ENCODE results near the gene SGPP2. TPM values are rescaled to one million over a fixed set of nuclear protein-coding genes. Genes with fewer than 3 reads are reported as not detected.
"Not testable (repeated sequence)": the region's sequence is repeated elsewhere in the genome, so short reads cannot be mapped to it uniquely, and the experiment has no call there.

Gene SGPP2
- total RNA-seq, 2 experiments from 2014 or later, result 9.4 to 12.1 TPM

DNA sequence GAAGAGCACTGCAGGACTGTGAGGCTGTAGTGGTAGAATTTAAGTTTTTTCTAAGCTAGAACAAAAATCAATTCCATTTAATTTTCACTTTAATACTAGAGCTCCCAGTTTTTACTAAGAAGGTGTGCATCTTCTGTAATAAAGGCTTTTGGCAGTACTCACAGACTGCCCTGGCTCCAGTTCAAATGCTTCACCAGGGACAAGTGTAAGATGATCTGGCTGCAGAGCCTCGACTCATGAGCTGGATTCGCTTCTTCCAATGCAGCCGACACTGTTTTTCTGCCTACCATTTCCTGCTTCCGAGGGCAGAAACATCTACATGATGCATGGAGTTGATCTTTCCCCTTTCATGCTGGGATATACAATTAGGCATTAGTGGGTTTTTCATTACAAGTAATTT, 144.5 kb downstream of the SGPP2 start:
- ATAC-seq, result no peak
- intact Hi-C loops (cut with DNase I, micrococcal nuclease), result loop anchor here in 1 of 2 experiments (10.0 kb wide), 1 partner anchor 144 kb away; the partner anchor contains the start of gene SGPP2
- H3K4me1 Mint-ChIP-seq, result peaks cover 5% of the 10 kb centered on the region
- H3K36me3 Mint-ChIP-seq (ENCODE audit: low read depth), result peaks cover 60% of the 10 kb centered on the region
- no peak for DNase-seq
- no peaks in the 10 kb centered on the region for H3K9me3 Mint-ChIP-seq (ENCODE audit: low read depth)
- CTCF ChIA-PET, result interaction anchor here (0.6 to 2.0 kb wide), 5 partner anchors 10 to 544 kb away, joined by 3 to 7 read pairs (median 3); no protein-coding TSS in a partner anchor
- no peak overlapping the region for H3K27ac Mint-ChIP-seq
- no peaks in the 10 kb centered on the region for H3K27me3 Mint-ChIP-seq
- no peak overlapping the region for H3K4me3 Mint-ChIP-seq
- POLR2A ChIA-PET, result no interaction called here

DNA sequence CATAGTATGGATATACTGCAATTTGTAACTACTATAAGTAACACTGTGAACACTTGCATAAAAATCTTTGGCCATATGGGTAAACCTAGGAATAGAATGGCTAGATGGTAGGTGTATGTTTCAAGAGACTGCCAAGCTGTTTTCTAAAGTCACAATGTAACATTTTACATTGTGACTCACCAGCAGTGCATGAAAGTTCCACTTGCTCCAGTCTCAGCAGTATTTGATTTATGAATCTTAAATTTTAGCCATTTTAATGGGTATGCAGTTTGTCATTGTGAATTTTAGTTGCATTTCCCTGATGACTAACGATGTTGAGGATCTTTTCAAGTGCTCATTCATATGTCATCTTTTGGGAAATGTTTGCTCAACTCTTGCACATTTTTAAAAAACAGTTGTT, 145.5 kb downstream of the SGPP2 start:
- Mint-ChIP-seq H3K27ac (no peak overlapping the region), H3K36me3 (ENCODE audit: low read depth) (peaks cover 64% of the 10 kb centered on the region), H3K4me1 (peaks cover 5% of the 10 kb centered on the region), H3K9me3 (ENCODE audit: low read depth) (no peaks in the 10 kb centered on the region), H3K27me3 (no peaks in the 10 kb centered on the region), H3K4me3 (no peak overlapping the region)
- no peak for ATAC-seq
- CTCF ChIA-PET, result interaction anchor here (2.0 kb wide), 1 partner anchor 252 kb away, joined by 7 read pairs; no protein-coding TSS in a partner anchor
- intact Hi-C loops (cut with DNase I, micrococcal nuclease), result loop anchor here in 1 of 2 experiments (10.0 kb wide), 1 partner anchor 145 kb away; the partner anchor contains the start of gene SGPP2
- POLR2A ChIA-PET, result no interaction called here
- no peak for DNase-seq

- Mint-ChIP-seq H3K4me1 (peaks cover 5% of the 10 kb centered on the region), H3K36me3 (ENCODE audit: low read depth) (peaks cover 48% of the 10 kb centered on the region), H3K27ac (no peak overlapping the region), H3K9me3 (ENCODE audit: low read depth) (no peaks in the 10 kb centered on the region), H3K27me3 (no peaks in the 10 kb centered on the region), H3K4me3 (no peak overlapping the region)
- no peak for DNase-seq
- CTCF ChIA-PET, result interaction anchor here (0.7 to 2.1 kb wide), 3 partner anchors 10 to 337 kb away, joined by 3 to 6 read pairs (median 4); no protein-coding TSS in a partner anchor
- no peak for ATAC-seq
- POLR2A ChIA-PET, result no interaction called here
- intact Hi-C loops (cut with DNase I, micrococcal nuclease), result no loop called here
Measured at GRCh38 chr2:222572264-222572721, 147.9 kb downstream of the SGPP2 start.

DNA sequence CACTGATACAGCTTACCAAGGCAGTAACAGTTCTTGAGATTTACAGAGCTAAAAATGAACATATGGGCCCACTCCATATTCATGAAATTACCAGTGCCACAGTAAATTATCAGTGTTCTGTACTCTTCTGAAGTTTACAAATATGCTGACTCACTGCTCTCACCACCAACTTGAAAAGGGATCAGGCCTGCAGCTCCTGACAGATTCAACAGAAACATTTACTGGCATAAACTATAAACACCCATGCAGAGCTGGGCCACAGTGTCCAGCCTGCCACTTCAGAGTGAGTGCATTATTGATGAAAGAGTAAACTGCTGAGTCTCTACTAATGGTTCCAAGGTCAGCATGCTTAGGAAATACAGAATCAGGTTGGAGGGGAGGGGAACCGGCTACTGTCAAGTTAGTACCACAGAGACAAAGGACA, 148.4 kb downstream of the SGPP2 start:
- no peak for ATAC-seq
- Mint-ChIP-seq H3K27ac (no peak overlapping the region), H3K4me3 (no peak overlapping the region), H3K4me1 (peaks cover 5% of the 10 kb centered on the region), H3K27me3 (no peaks in the 10 kb centered on the region), H3K9me3 (ENCODE audit: low read depth) (no peaks in the 10 kb centered on the region), H3K36me3 (ENCODE audit: low read depth) (peaks cover 45% of the 10 kb centered on the region)
- ChIA-PET CTCF (interaction anchor here (0.8 to 2.1 kb wide), 3 partner anchors 10 to 122 kb away, joined by 3 to 6 read pairs (median 4); no protein-coding TSS in a partner anchor), POLR2A (no interaction called here)
- intact Hi-C loops (cut with DNase I, micrococcal nuclease), result no loop called here
- DNase-seq, result no peak

DNA sequence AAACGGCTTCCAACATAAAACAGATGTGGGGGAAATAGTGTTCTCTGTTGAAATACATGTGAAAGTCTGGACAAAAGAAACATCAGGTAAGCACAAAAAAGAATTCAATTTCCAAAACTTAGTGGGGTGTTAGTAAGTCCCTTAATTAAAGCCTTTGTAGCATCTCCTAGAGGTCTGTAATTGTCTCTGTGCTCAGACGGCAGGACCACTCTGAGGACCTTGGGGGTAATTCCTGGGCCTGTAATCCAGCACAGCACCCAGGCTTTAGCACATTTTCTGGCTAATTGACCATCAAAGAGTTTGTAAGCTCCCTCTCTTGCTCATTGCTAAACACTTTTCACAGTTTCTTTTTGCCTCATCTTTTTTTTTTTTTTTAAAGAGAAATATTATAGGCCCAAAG, 151.3 kb downstream of the SGPP2 start:
- Mint-ChIP-seq H3K4me3 (no peak overlapping the region), H3K36me3 (ENCODE audit: low read depth) (peaks cover 39% of the 10 kb centered on the region), H3K27ac (no peak overlapping the region), H3K4me1 (peaks cover 5% of the 10 kb centered on the region), H3K9me3 (ENCODE audit: low read depth) (no peaks in the 10 kb centered on the region), H3K27me3 (no peaks in the 10 kb centered on the region)
- ATAC-seq, result no peak
- CTCF ChIA-PET, result no interaction called here
- no peak for DNase-seq
- POLR2A ChIA-PET, result no interaction called here
- intact Hi-C loops (cut with DNase I, micrococcal nuclease), result no loop called here

DNA sequence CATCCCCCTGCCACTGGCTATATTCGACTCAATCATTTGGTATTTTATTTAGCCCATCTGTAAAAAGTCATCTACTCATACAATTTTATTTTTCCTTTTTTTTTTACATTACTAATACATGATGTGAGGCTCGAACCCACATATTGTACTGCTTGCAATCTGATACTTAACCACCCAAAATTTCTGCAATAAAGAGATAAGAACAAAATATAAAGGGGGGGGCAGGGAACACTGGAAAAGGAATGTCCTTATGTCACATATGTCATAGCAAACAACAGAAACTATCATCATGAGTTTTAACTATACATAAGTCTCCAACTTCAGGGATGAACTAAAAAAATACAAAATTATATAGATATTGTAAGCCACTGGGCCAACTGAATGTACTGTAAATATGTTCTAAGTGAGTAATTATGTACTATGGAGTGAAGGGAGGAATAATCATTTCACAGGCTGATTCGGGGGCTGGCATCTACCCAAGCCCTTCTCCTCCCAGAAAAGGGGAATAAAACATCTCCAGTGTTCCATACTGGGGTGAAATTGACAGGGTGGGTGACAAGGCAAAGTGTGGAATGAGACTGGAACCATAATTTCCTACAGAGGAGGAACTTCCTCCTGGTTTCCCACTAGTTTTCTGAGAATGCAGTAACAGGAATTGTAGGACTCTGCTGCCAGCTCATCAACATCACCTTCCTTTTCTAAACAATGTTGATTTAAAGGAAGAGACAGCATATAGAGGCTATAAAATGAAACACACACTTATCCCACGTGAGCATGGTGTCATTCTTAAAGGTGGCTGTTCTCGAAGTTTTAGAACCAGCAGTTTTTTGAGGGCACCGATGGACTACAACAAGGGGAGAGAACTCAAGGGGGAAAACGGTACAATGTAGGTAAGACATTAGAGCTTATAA, 152.1 kb downstream of the SGPP2 start:
- ChIA-PET CTCF (no interaction called here), POLR2A (interaction anchor here (0.6 kb wide), 1 partner anchor 1380 kb away, joined by 3 read pairs; no protein-coding TSS in a partner anchor)
- H3K4me1 Mint-ChIP-seq, result peaks cover 5% of the 10 kb centered on the region
- H3K27ac Mint-ChIP-seq, result no peak overlapping the region
- no peak for ATAC-seq
- intact Hi-C loops (cut with DNase I, micrococcal nuclease), result no loop called here
- H3K36me3 Mint-ChIP-seq (ENCODE audit: low read depth), result peaks cover 33% of the 10 kb centered on the region
- H3K4me3 Mint-ChIP-seq, result no peak overlapping the region
- H3K9me3 Mint-ChIP-seq (ENCODE audit: low read depth), result no peaks in the 10 kb centered on the region
- H3K27me3 Mint-ChIP-seq, result no peaks in the 10 kb centered on the region
- DNase-seq, result no peak

GRCh38 chr2:222577341-222577740, 153.0 kb downstream of the SGPP2 start:
- H3K9me3 Mint-ChIP-seq (ENCODE audit: low read depth), result no peaks in the 10 kb centered on the region
- peaks cover 28% of the 10 kb centered on the region for H3K36me3 Mint-ChIP-seq (ENCODE audit: low read depth)
- H3K4me3 Mint-ChIP-seq, result no peak overlapping the region
- no peak for ATAC-seq
- H3K27me3 Mint-ChIP-seq, result no peaks in the 10 kb centered on the region
- no peak for DNase-seq
- ChIA-PET POLR2A (interaction anchor here (0.6 kb wide), 1 partner anchor 1379 kb away, joined by 3 read pairs; no protein-coding TSS in a partner anchor), CTCF (no interaction called here)
- intact Hi-C loops (cut with DNase I, micrococcal nuclease), result no loop called here
- no peak overlapping the region for H3K27ac Mint-ChIP-seq
- peaks cover 5% of the 10 kb centered on the region for H3K4me1 Mint-ChIP-seq

DNA sequence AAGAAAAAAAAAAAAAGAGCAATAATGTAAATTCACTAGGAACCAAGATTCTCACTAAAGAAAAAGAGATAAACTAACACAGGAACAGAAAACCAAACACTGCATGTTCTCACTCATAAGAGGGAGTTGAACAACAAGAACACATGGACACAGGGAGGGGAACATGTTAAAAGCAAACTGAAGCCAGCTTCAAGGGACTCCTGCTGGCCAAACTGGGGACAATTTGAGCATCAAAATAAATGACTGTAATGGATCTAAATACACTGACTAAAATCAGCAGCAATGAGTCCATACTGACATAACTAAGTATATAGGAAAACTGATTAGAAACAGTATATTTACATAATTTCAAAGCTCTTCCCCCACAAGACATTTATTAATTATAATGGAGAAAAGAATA, 158.6 kb downstream of the SGPP2 start:
- H3K27me3 Mint-ChIP-seq, result no peaks in the 10 kb centered on the region
- H3K4me1 Mint-ChIP-seq, result peaks cover 11% of the 10 kb centered on the region
- ATAC-seq, result no peak
- H3K4me3 Mint-ChIP-seq, result no peak overlapping the region
- intact Hi-C loops (cut with DNase I, micrococcal nuclease), result no loop called here
- POLR2A ChIA-PET, result no interaction called here
- H3K9me3 Mint-ChIP-seq (ENCODE audit: low read depth), result no peaks in the 10 kb centered on the region
- DNase-seq, result no peak
- peaks cover 50% of the 10 kb centered on the region for H3K36me3 Mint-ChIP-seq (ENCODE audit: low read depth)
- CTCF ChIA-PET, result interaction anchor here (0.6 to 1.1 kb wide), 4 partner anchors 9 to 298 kb away, joined by 3 to 4 read pairs (median 4); no protein-coding TSS in a partner anchor
- no peak overlapping the region for H3K27ac Mint-ChIP-seq

DNA sequence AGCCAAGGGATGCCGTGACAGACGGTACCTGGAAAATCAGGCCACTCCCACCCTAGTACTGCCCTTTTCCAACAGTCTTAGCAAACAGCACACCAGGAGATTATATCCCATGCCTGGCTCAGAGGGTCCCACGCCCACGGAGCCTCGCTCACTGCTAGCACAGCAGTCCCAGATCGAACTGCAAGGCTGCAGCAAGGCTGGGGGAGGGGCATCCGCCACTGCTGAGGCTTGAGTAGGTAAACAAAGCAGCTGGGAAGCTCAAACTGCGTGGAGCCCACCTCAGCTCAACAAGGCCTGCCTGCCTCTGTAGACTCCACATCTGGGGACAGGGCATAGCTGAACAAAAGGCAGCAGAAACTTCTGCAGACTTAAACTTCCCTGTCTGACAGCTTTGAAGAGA, 160.2 kb downstream of the SGPP2 start:
- ATAC-seq; DNase-seq; H3K27me3 Mint-ChIP-seq; H3K9me3 Mint-ChIP-seq (ENCODE audit: low read depth); H3K27ac Mint-ChIP-seq; intact Hi-C loops (cut with DNase I, micrococcal nuclease); POLR2A ChIA-PET; H3K4me3 Mint-ChIP-seq: not testable (repeated sequence)
- Mint-ChIP-seq H3K36me3 (ENCODE audit: low read depth) (peaks cover 62% of the 10 kb centered on the region), H3K4me1 (peaks cover 13% of the 10 kb centered on the region)
- CTCF ChIA-PET, result interaction anchor here (0.8 kb wide), 1 partner anchor 14 kb away, joined by 5 read pairs; no protein-coding TSS in a partner anchor

DNA sequence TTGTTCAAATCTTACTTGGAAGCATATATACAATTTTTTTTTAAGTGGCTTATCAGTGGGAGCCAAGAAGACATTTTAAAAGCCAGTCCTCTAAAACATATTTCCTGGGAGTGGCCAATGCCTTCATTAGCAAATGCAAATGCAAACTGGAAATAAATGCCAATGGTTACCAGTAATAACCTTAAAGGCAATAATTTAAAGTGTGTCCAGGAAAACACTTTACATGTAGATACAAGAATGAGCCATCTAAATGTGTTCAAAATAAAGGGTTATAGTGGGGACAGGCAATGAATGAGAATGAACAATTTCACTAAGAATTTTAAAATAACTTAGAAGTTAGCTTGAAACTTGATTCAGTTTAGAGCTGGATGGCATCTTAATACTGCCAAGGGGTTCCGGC, 167.3 kb downstream of the SGPP2 start:
- CTCF ChIA-PET, result no interaction called here
- intact Hi-C loops (cut with DNase I, micrococcal nuclease), result no loop called here
- H3K4me1 Mint-ChIP-seq, result peaks cover 10% of the 10 kb centered on the region
- ATAC-seq, result no peak
- H3K36me3 Mint-ChIP-seq (ENCODE audit: low read depth), result peaks cover 81% of the 10 kb centered on the region
- H3K27me3 Mint-ChIP-seq, result no peaks in the 10 kb centered on the region
- POLR2A ChIA-PET, result no interaction called here
- H3K9me3 Mint-ChIP-seq (ENCODE audit: low read depth), result no peaks in the 10 kb centered on the region
- H3K4me3 Mint-ChIP-seq, result no peak overlapping the region
- DNase-seq, result no peak
- no peak overlapping the region for H3K27ac Mint-ChIP-seq

GRCh38 chr2:222592176-222592575, 167.8 kb downstream of the SGPP2 start:
- no peak for ATAC-seq
- Mint-ChIP-seq H3K27ac (no peak overlapping the region), H3K36me3 (ENCODE audit: low read depth) (peaks cover 81% of the 10 kb centered on the region), H3K4me3 (no peak overlapping the region), H3K9me3 (ENCODE audit: low read depth) (no peaks in the 10 kb centered on the region), H3K27me3 (no peaks in the 10 kb centered on the region), H3K4me1 (peaks cover 6% of the 10 kb centered on the region)
- intact Hi-C loops (cut with DNase I, micrococcal nuclease), result no loop called here
- CTCF ChIA-PET, result no interaction called here
- POLR2A ChIA-PET, result no interaction called here
- DNase-seq, result no peak

GRCh38 chr2:222594679-222595078, 170.3 kb downstream of the SGPP2 start:
- DNase-seq, result no peak
- Mint-ChIP-seq H3K27ac (no peak overlapping the region), H3K4me3 (no peak overlapping the region), H3K27me3 (no peaks in the 10 kb centered on the region), H3K4me1 (no peaks in the 10 kb centered on the region), H3K36me3 (ENCODE audit: low read depth) (peaks cover 76% of the 10 kb centered on the region), H3K9me3 (ENCODE audit: low read depth) (no peaks in the 10 kb centered on the region)
- intact Hi-C loops (cut with DNase I, micrococcal nuclease), result no loop called here
- POLR2A ChIA-PET, result no interaction called here
- no peak for ATAC-seq
- CTCF ChIA-PET, result interaction anchor here (0.7 to 1.1 kb wide), 4 partner anchors 9 to 265 kb away, joined by 3 read pairs; no protein-coding TSS in a partner anchor

Measured in activated CD4-positive, alpha-beta T cell treated with anti-CD3 and anti-CD28 coated beads for 36 hours (primary cell).